SK-N-SH (cell line): ENCODE measurements around the gene MS4A15.

ENCODE experiments used
- CHD2 ChIP-seq: fragments of 150-350 bp; IDR thresholded peaks from 2 replicates; pipeline ENCODE4 v1.6.1; 2018; ENCODE audit warnings: low read length; ENCODE audit not compliant: partially characterized antibody
- CTCF ChIP-seq: fragments of 200-600 bp; sonication (generic); IDR thresholded peaks from 2 replicates; pipeline ENCODE4 v1.6.1; 2017; ENCODE audit warnings: antibody characterized with exemption, mild to moderate bottlenecking, moderate library complexity
- EP300 ChIP-seq, 2 experiments: IDR thresholded peaks; 2 replicates each; pipeline versions ENCODE4 v1.4.0 to v1.6.1; 2012; ENCODE audit warnings: borderline replicate concordance in 1 of 2, low read depth in 1 of 2, low read length in 1 of 2
- POLR2AphosphoS5 ChIP-seq: IDR thresholded peaks from 2 replicates; pipeline ENCODE4 v1.6.1; 2012; ENCODE audit warnings: low read depth, low read length
- RAD21 ChIP-seq: IDR thresholded peaks from 2 replicates; pipeline ENCODE4 v1.6.1; 2012; ENCODE audit warnings: mild to moderate bottlenecking, low read length
- SIN3A ChIP-seq: IDR thresholded peaks from 2 replicates; pipeline ENCODE4 v1.6.1; 2012; ENCODE audit warnings: low read depth, mild to moderate bottlenecking, low read length, moderate library complexity, borderline replicate concordance

- no peak for TF ChIP-seq EP300 (IDR thresholded peaks at IDR 0.05; ENCODE audit: borderline replicate concordance in 1 of 2, low read depth in 1 of 2, low read length in 1 of 2)
- no peak for TF ChIP-seq SIN3A
- TF ChIP-seq CTCF, result no peak
- no peak for TF ChIP-seq RAD21
- TF ChIP-seq CHD2, result no peak
- TF ChIP-seq POLR2AphosphoS5, result no peak
These were observed 16.0 kb downstream of the MS4A15 start for GRCh38 chr11:60772666-60773065.
